Measurements from ENCODE around the gene HOPX.
A peak's percentile ranks its signal among the peaks of the same experiment; 100 is the strongest.
"Not testable (repeated sequence)": the region's sequence is repeated elsewhere in the genome, so short reads cannot be mapped to it uniquely, and the experiment has no call there.

Gene HOPX

DNA sequence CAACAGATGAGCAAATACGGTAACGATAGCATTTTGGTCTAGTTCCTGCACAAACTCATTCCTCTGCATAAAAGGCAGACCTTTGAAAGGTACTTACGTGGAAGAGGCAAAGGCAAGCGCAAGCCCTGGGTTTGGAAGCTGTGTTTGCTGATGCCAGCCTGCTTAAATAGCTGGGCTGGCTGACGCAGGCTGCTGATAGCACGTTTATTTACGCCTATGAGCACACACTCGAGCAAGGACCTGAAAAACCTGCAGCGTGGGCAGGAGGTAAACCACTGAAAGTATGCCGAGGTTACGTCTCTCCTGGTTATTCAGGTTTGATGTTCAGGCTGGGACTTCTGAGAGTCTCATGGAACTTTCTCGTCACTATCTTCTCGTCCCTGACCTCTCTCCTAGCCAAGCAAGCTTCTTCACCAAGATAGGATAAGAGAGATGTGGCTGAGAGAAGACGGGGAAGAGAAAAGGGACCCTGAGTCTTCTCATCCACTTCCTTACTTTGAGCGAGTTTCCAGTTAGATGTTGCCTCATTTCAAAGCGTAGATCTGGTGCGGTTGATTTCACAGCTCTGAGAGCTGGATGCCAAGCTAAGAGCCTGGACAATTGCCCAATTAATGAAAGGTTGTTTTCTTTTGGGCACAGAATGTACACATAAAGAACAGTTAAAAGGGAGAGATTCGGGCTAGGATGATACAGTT is at the start of gene HOPX:
HOPX (minus strand) TSS at position 139 of the 695 bp plus-strand sequence. CDS start 23,480 bp downstream, outside the sequence.
- DNase-seq, result peak; percentile 15

DNA sequence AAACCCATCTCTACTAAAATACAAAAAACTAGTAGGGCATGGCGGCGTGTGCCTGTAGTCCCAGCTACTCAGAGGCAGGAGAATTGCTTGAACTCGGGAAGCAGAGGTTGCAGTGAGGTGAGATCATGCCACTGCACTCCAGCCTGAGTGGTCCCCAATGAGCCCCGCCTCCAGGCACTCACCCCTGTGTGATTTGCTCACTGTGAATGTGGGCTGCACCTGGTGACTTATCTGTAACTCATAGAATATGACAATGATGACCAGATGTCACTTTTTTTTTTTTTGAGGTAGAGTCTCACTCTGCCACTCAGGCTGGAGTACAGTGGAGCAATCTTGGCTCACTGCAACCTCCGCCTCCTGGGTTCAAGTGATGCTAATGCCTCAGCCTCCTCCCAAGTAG is 49.0 kb upstream of the HOPX start:
- no peak for DNase-seq

- DNase-seq, result peak; percentile 19
Measured at GRCh38 chr4:56728512-56728911, 47.4 kb upstream of the HOPX start.

DNA sequence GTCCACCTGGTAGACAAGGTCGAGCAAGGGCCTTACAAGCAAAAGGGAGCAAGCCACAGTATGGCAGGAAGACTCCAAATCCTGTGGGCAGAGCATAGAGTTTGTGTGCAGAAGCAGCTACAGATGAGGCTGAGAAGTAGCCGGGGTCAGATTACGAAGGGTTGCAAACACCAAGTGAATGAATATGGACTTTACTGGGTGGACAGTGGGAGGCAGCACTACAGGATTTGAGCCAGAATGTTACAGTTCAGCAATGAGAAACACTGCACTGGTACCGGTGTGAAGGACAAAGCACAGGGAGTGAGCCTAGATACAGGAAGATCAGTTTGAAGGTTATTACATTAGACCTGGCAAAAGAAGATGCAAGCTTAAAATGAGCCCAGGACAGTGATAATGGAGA is 46.1 kb upstream of the HOPX start:
- DNase-seq, result no peak

GRCh38 chr4:56726593-56726992 is 45.5 kb upstream of the HOPX start:
- not testable (repeated sequence) for DNase-seq

DNA sequence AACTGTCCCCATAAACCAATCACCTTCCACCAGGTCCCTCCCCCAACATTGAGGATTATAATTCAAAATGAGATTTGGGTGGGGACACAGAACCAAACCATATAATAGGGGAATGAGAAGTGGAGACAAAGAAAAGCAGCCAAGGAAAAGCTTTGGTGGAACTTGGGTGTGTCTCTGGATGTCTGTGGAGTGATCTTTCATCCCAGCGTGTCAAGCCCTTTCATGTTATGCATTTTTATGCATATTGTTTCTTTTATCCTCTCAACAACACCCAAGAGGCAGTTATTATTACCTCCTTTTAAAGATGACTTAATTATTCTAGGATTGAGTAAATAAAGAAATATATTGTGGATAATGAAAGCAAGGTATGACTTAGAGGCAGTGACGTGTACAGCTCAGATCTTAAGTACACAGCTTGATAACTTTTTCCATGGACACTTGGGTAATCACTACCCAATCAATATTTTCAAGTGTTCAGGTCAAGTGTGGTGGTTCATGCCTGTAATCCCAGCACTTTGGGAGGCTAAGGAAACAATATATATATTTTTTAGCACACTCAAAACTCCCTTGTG is 42.6 kb upstream of the HOPX start:
- no peak for DNase-seq

DNA sequence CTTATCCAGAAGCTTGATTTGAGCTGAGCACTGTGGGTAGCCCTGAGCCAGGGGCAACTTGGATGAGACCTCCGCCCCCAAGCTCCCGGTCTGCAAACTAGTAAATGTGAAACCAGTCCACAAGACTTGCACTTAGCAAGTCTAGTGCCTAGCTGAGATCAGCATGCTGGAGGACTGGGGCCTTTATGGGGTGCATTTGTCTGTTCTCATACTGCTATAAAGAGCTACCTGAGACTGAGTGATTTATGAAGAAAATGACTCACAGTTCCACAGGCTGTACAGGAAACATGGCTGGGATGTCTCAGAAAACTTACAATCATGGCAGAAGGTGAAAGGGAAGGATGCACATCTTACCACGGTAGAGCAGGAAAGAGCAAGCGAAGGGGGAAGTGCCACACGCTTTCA is 42.1 kb upstream of the HOPX start:
- DNase-seq, result no peak

- no peak for DNase-seq
Measured at GRCh38 chr4:56708146-56708545, 27.1 kb upstream of the HOPX start.

GRCh38 chr4:56705966-56706365 is 24.9 kb upstream of the HOPX start:
- DNase-seq, result no peak

DNA sequence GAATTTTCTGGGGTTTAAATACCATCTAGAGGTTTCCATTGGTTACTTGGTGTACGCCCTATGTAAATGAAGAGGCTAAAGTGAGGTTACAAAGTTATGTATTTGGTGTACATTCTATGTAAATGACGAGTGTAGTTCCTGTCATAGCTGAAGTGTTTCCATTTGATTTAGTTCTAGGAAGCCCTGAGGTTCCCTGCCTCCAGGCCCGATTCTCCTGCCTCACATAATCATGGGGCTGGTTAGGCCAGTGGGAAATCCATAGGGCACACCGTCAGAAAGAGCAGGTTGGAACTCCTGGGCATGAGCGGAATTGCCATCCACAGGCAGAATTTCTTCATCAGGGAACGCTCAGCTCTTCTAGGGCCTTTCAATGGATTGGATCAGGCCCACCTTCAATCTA is 24.2 kb upstream of the HOPX start:
- DNase-seq, result no peak

GRCh38 chr4:56704089-56704871 is 23.2 kb upstream of the HOPX start:
- peak; percentile 9 for DNase-seq

- DNase-seq, result no peak
Measured at GRCh38 chr4:56703378-56703777, 22.3 kb upstream of the HOPX start.

DNA sequence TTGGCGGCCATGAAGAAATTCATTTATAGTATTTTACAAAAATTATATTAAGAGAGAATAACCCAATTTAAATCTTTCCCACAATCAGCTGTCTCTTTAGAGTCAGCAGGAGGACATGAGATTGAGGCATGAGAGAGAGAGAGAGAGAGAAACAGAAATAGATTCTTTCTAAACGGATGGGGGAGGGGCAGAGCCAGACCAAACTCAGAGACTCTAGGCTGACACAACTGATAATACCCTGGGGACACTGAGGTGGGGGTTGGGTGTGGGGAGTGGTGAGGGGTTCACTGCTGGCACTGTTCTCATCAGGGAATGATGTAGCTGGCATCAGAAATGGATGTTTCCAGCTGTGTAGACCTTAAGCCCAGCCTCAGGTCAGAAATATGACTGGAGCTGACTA is 20.5 kb upstream of the HOPX start:
- DNase-seq, result no peak

DNA sequence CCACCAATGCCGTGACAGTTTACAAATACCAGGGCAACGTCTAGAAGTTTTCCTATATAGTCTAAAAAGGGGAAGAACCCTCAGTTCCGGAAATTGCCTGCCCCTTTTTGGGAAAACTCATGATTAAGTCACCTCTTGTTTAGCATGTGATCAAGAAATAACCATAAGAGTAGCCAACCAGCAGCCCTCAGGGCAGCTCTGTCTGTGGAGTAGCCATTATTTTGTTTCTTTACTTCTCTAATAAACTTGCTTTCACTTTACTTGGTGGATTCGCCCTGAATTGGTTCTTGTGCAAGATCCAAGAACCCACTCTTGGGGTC is 20.0 kb upstream of the HOPX start:
- DNase-seq, result no peak

GRCh38 chr4:56699537-56700105 is 18.5 kb upstream of the HOPX start:
- DNase-seq, result no peak

- DNase-seq, result no peak
Measured at GRCh38 chr4:56698329-56698728, 17.2 kb upstream of the HOPX start.

GRCh38 chr4:56696056-56696455 is 15.0 kb upstream of the HOPX start:
- no peak for DNase-seq

GRCh38 chr4:56693476-56693875 is 12.4 kb upstream of the HOPX start:
- not testable (repeated sequence) for DNase-seq

DNA sequence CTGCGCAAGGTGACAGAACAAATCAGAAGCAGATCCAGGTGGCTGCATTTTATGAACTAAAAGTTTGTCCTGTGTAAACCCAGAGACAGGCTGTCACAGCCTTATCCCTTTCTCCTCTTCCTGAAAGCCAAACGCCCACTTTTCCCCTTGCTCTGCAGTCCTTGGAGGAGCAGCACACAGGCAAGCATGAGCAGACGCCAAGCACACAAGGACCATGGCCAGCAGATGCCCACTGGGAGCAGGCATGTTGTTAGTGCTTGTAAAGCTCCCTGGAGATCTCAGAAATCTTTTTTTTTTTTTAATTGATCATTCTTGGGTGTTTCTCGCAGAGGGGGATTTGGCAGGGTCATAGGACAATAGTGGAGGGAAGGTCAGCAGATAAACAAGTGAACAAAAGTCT is 11.5 kb upstream of the HOPX start:
- no peak for DNase-seq

GRCh38 chr4:56691425-56691824 is 10.3 kb upstream of the HOPX start:
- DNase-seq, result no peak

- no peak for DNase-seq
Measured at GRCh38 chr4:56690393-56690792, 9.3 kb upstream of the HOPX start.

DNA sequence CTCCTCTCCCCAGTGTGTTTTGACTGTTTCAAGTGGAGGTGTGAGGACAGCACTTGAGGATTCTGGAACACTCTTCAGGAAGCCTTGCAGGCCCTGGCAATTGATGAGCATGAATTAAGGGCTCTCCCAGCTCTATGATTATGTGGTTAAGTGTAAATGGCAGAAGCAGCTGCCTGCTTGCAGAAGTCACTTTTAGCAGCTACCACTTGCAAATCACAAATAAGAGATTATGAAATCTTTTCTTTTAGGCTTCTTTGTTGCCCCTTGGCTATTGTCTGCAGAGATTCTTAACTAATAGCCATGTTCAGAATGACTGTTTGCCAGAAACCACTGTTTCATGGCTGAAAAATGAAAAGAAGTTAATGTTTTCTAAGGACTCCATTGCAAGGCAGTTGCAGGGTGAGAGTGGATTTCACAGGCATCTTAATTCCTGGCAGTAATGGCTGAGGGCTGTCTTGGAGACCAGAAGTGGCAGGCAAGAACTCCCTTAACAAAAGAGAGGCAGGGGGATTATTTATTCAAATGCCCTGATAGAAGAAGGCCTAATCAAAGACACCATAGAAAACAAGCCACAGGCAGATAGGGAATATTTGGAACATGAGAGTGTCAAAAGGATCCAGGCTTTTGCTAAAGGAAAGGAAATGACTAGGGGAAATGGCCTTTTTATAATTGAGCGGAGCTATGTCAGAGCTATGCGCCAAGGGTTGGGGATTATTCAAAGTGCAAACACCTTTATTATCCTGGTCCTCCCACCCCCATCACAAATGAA is 8.3 kb upstream of the HOPX start:
- no peak for DNase-seq

- no peak for DNase-seq
Measured at GRCh38 chr4:56688094-56688647, 7.1 kb upstream of the HOPX start.
